ENCODE measurements around the gene C16orf74.

C16orf74 gene

DNA sequence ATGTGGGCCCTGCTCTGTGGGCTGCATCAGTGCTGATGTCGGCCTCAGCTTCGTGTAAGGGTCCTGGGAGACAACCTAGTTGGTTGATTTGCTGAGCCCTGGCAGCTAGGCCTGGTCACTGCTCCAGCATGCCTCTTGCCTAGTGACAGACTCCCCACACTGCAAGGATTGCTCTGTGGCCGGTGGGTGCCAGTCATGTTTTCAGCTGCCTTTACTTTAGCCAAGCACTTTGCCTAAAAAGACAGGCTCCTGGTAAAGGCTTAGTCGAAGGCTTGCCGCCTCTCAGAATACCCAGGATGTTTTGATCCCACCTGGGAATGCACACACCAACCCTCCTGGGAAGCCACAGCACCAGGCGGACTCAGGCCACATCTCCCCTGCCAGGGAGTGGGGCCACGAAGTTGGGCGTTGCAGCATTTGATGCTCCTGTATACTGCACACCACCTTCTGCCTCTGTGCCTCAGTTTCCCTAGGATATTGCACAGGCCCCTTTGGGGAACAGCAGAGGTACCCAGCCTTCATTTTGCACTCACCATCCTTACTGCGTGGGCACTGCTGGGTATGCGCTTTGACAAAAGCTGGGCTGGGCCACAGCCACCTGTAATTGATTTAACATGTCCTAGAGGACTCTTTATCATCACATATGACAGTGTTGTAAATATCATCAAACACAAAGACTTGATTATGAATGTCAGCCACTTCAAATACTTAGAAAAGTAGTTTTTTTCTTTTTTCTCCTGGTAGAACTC lies 82.0 kb downstream of the C16orf74 start:
- DNase-seq: no peak

DNA sequence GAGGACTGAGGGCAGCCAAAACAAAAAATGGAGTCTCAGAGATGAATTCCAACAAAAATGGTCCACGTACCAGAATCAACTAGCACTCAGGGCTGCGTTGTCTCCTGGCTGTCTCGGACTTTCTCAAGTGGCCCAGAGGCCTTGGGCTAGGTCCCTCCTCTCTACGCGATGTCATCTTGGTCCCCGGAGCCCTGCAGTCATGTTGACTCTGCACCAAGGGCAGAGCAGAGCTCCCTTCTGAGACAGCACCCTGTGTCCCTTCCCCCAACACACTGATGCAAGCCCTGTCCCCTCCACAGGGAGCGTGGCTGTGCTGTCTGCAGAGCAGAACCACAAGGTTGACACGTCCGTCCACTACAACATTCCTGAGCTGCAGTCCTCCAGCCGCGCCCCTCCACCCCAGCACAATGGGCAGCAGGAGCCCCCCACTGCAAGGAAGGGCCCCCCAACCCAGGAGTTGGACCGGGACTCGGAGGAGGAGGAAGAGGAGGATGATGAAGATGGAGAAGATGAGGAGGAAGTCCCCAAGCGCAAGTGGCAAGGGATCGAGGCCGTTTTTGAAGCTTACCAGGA lies 83.0 kb downstream of the C16orf74 start:
- DNase-seq: no peak

DNA sequence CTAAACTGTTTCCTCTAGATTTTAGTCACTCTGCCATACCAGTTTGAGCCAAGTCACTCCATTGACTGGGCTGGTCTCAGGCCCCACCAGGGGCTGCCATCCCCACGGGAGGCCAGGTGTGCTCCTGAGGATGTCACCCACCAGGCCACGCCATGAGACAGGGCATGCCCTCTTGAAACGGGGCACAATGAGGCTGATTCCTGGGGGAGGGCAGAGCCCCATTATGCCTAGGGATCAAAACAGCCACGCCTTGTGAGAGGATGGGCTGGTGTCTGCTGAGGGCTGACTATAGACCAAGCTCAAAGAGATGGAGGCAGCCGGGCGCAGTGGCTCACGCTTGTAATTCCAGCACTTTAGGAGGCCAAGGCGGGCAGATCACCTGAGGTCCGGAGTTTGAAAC lies 83.6 kb downstream of the C16orf74 start:
- no peak for DNase-seq

DNA sequence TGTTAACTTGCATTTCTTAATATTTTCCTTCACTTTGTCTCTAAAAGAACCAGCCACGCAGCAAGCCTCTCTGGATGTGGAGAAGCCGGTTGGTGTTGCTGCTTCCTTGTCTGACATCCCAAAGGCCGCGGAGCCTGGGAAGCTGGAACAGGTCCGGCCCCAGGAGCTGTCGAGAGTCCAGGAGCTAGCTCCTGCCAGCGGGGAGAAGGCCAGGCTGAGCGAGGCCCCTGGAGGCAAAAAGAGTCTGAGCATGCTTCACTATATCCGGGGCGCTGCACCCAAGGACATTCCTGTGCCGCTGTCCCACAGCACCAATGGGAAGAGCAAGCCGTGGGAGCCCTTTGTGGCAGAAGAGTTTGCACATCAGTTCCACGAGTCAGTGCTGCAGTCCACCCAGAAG lies 85.0 kb downstream of the C16orf74 start:
- no peak for DNase-seq

DNA sequence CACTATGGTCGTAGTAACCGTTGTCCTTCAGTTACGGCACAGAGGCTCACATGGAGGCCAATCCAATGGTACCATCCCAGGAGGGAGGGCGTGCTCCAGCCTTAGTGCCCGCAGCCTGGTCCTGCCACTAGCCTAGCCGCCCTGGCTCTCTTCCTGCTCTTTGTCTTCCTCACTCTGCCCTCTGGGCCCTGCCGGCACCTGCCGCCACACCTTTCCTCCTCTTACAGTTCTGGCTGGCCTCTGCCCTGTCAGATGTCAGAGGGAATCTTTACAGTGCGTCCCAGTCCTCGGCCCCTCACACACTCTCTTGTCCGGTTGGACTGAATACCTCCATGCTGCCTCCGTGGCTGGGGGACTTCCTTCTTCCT lies 85.5 kb downstream of the C16orf74 start:
- DNase-seq: no peak

DNA sequence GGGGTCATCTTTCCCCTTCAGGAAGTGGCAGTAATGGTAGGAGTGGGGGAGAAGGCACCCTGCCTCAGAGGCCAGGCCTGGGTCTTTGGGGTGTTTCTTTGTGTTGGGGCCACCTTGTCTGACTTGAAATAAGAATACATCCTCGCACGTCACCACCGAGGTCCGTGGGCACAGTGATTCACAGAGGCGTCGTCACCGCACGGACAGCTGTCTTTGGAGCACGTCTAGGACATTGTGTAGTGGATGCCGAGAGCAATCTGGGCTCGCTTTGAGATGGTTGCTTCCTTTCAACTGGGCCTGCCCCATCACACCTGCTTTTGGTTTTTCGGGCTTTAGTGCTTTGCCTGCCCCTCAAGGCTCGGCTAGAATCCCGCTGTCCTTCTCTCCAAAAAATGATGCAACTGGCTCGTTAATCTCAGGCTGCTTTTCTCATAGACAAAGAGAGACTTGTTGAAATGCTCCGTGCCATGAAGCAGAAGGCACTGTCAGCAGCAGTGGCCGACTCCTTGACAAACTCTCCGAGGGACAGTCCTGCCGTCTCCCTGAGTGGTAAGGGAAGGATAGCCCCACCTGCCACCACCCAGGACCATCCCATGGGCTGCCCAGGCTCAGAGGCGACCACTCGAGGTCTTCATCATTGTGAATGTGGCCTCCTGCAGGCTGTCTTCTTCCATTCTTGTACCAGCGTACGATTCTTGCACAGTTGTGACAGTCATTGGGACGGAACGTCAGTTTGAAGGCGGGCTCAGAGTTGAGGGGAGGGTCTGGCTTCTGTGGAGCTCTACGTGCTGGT lies 86.1 kb downstream of the C16orf74 start:
- DNase-seq: no peak

DNA sequence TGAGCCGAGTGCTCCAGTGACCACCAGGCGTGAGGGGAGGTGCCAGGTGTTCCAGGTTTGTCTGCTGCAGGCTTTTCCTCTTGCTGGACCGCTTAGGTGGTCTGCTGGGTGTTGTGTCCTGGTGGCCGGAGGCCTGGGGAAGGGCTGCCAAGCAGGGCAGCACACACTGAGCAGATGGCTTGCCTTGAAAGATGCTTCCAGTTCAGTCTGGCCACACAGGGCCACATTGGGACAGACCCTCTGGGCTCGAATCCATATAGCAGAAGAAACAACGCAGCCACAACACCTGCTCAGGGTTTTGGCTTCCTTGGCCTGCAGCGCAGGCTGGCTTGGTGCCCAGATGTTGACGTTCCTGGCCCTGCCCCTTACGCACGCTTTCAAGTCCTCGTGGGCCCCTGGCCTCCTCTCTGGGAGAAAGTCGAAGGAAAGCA lies 87.0 kb downstream of the C16orf74 start:
- DNase-seq: no peak

DNA sequence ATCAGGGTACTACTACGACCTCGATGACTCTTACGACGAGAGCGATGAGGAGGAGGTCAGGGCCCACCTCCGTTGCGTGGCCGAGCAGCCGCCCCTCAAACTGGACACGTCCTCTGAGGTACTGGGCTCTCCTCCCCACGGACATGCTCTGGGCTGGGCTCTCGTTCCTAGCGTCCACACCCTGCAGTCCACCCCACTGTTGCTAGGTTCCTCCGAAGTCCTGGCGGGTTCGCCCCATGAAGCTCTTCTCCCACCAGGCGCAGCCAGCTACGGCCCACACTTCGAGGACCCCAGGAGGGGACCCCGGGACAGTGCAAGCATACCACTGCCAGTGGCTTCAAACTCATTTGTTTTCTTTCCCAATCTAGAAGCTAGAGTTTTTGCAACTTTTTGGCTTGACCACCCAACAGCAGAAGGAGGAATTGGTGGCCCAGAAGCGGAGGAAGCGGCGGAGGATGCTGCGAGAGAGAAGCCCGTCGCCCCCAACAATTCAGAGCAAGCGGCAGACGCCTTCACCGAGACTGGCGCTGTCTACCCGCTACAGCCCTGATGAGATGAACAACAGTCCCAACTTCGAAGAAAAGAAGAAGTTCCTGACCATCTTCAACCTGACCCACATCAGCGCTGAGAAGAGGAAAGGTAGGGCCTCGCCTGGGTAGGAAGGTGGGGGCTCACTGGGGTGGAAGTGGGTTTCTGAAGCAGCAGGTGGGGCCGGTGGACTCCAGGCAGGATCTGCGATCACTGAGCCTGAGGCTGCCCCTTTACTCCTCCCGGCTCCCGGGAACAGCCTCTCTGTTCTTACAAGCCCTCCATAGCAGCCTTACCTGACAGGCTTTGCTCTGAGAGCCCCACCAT lies 87.7 kb downstream of the C16orf74 start:
- DNase-seq: no peak

DNA sequence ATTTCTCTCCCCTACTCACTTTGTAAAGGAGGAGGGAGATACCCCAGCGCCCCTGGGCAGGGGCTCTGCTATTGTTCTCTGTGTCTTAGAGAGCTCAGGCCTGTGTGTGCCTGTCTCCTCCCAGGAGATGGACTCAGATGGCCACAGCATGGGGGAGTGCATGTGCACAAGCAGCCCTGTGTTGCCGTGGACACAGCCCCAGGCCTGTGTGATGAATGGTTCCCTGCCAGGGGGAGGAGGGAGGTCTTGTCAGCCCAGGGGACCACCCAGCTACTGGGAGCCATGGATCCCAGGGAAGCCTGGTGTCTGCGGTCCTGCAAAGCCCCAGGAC lies 88.4 kb downstream of the C16orf74 start:
- no peak for DNase-seq

DNA sequence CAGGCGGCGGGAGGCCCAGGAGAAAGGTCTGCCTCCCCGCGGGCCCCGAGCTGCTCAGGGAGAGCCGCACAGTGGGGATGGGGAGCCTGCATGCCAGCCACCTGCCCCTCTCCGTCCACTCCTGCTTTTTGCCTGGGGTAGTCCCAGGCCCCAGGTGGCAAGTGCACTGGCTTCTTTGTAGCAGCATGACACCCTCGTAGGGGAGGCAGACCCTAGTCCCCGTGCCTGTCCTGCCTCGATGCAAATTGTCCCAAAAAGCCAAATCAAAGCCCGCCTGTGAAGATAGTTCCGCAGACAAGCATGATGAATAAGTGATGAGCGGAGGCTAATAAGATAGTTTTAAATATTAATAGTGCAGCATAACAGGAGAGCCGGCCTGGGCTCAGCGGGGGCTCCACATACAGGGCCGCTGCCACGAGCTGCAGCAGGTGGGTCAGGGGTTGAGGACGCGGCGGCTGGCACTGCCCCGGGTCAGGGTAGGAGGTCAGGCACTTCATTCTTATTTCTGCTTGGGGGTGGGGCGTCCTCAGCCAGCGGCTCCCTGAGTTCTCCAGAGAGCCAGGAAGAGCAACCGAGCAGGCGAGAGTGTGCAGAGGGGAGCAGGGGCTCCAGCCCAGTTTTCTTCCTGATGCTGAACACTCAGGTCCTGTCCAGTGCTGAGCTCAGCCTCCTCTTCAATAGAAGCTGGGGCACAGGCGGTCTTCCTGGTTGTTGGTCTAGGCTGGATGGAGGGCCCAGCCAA lies 89.0 kb downstream of the C16orf74 start:
- DNase-seq: no peak

DNA sequence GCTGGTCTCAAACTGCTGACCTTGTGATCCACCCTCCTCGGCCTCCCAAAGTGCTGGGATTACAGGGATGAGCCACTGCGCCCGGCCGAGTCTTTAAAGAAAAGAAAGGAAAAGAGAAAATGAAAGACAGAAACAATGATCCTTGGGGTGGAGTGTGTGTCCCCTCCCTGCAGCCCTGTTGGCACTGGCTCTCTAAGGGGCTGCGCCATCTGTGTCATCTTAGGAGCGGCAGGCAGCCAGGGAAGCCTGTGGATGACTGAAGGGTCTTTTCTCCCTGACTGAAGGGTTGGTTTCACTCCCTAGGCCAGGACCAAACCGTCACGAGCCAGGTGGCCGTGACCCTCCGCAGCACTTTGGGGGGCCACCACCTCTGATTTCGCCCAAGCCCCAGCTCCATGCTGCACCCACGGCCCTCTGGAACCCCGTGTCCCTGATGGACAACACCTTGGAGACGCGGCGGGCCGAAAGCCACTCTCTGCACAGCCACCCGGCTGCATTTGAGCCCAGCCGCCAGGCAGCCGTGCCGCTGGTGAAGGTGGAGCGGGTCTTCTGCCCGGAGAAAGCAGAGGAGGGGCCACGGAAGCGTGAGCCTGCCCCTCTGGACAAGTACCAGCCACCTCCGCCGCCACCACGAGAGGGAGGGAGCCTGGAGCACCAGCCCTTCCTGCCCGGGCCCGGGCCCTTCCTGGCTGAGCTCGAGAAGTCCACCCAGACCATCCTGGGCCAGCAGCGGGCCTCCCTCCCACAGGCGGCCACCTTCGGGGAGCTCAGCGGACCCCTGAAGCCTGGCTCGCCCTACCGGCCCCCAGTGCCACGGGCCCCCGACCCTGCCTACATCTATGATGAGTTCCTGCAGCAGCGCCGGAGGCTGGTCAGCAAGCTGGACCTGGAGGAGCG lies 89.8 kb downstream of the C16orf74 start:
- no peak for DNase-seq

DNA sequence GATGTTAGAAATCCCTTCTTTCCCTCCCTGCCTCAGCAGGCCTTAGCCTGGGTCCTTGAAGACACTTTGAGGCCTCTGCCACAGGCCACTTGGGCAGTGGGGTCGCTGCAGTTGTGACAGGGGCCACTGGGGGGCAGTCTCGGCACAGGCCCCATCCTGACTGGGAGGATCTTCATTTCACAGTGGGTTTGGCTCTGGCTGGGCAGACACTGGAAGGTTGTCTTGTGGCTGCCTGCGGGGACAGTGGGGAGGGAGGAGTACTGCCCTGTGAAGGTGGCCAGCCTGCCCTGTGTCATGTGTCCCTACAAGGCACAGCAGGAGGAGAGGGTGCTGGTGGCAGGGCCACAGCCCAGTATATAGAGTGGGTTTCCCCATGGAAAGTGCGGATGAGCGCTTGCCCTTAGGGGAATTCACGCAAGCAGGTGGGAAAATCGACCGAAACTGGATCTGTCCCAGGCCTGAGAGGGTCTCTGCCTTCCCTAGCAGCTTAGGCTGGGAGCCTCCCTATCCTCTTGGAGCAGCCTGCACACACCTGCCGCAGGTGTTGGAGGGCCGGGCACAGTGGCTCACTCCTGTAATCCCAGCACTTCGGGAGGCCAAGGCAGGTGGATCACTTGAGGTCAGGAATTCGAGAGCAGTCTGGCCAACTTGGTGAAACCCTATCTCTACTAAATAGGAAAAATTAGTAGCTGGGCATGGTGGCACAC lies 90.9 kb downstream of the C16orf74 start:
- peak; percentile 55 for DNase-seq

DNA sequence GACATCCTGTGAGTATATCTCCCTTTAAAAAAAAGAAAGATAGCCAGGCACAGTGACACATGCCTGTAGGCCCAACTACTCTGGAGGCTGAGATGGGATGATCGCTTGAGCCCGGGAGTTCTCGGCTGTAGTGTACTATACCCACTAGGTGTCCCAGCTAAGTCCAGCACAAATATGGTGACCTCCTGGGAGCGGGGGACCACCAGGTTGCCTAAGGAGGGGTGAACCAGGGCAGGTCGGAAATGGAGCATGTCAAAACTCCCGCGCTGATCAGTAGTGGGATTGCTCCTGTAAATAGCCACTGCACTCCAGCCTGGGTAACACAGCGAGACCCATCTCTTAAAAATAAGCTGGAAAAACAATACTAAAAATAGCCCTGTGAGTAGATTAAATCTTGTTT lies 91.6 kb downstream of the C16orf74 start:
- no peak for DNase-seq

DNA sequence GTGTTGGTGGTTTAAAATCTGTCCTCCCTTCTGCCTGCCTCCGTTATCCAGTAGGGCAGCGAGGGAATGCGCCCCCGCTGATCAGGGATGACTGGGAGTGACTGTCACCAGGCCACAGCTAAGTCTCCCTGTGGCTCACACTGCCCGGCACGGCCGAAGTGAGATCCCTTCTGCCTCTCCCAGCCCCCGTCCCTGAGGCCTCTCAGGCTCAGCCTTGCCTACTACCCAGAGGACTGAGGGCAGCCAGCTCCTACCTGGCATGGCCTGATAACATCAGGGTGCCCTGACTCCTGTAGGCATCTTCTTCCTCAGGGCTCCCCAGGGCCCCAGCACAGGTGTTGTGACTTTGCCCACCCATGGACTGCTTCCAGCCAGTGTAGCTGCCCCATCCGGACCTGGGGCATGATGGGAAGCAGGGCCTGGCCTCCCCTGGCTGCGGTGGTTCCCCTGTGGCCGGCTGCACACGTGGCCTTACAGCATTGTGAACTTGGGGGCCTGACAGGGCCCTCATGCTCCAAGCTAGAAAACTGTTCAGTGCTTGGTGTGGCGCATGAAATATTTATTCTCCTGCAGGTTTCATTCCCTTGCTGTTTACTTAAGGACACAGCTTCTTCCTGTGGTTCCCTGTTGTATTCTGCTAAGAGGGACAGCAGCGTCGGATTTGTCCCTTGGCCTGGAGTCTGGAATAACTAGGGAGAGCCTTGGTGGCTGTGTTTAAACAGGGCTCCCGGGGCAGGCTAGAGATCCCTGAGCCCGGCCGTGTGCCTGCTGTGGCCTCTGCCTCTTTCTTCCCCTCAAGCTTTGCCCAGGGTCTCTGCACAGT lies 92.2 kb downstream of the C16orf74 start:
- no peak for DNase-seq

DNA sequence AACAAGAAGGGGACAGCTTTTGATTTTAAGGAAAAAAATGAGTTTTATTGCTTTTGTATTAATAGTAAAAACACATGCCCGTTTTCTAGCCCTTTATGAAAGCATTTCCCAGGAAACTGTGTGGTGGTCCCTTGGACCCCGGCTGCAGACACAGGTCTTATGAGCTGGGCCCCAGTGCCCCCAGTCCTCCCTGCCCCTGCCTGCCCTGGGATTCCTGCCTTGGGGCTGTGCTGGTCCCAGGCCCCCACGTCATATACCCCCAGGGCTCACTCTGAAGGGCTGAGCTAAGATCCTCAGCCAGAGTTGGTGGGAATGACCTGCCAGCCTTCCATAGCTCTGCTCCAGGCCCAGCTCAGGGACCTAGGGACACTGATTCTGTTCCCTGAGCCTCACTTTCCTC lies 92.9 kb downstream of the C16orf74 start:
- no peak for DNase-seq
